ENCODE measurements around the gene SMAD4.

SMAD4 gene

DNA sequence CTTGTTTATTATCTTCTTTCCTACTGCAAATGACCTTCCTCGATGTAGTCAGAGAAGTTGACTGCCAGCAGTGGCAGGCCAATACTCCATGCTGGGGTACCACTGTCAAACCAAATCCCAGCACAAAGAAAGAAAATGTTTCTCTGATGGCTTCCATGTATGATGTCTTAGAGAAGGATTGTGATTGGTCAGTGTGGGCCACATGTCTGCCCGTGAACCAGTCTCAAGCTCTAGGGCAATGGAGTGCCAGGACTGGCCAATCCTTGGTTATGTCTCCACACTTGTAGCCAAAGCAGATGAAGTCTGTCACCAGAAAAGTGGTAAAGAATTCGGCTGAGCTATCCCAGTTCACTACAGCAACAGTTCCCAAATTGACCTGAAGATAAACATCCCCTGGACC, 17.6 kb upstream of the SMAD4 start:
- H3K79me1 ChIP-seq (replicated peaks; ENCODE audit: low read length, poor library complexity, severe bottlenecking), result no peaks in the 10 kb centered on the region
- DNase-seq, result no peak
- no peak overlapping the region for H2AK5ac ChIP-seq (ENCODE audit: low read length, severe bottlenecking)
- H3K4ac ChIP-seq (ENCODE audit: low read depth in 1 of 2, low read length in 2 of 2), result no peak overlapping the region
- WGBS, result 97% methylated on average over 3 of the region's 3 CpGs
- no peaks in the 10 kb centered on the region for H3K27me3 ChIP-seq (ENCODE audit: control insufficient read depth in 1 of 2, insufficient read depth in 1 of 2, low read length in 2 of 2)
- no peak overlapping the region for H2BK120ac ChIP-seq (ENCODE audit: low read depth, low read length)
- no peak overlapping the region for H3K14ac ChIP-seq (ENCODE audit: low read length in 2 of 2)
- H4K8ac ChIP-seq (ENCODE audit: low read length), result no peak overlapping the region
- H4K91ac ChIP-seq (ENCODE audit: low read length), result no peak overlapping the region
- H2BK5ac ChIP-seq (ENCODE audit: low read depth, low read length, poor library complexity, severe bottlenecking), result no peak overlapping the region
- H2BK15ac ChIP-seq (ENCODE audit: low read depth, poor library complexity, severe bottlenecking), result no peak overlapping the region
- H3K9ac ChIP-seq (ENCODE audit: low read length), result no peak overlapping the region
- no peaks in the 10 kb centered on the region for H3K4me1 ChIP-seq (ENCODE audit: control insufficient read depth, insufficient read depth, low read depth, low read length)
- no peak overlapping the region for H3K18ac ChIP-seq (ENCODE audit: low read depth in 1 of 2, low read length in 2 of 2)
- no peak overlapping the region for H3K27ac ChIP-seq (ENCODE audit: low read length, poor library complexity, severe bottlenecking)
- no peak overlapping the region for H2BK12ac ChIP-seq (ENCODE audit: low read length in 2 of 2)
- H3K4me3 ChIP-seq (ENCODE audit: insufficient read depth in 1 of 2, low read depth in 1 of 2, low read length in 2 of 2), result no peak overlapping the region
- no peak overlapping the region for H3K4me2 ChIP-seq (ENCODE audit: low read length, poor library complexity, severe bottlenecking)
- no peak overlapping the region for H3K23ac ChIP-seq (ENCODE audit: low read length in 2 of 2)
- H3K36me3 ChIP-seq (ENCODE audit: control insufficient read depth in 1 of 2, insufficient read depth in 2 of 2, low read depth in 1 of 2, low read length in 2 of 2), result peaks cover under 1 to 5% of the 10 kb centered on the region in 2 experiments
- no peaks in the 10 kb centered on the region for H3K9me3 ChIP-seq (ENCODE audit: control insufficient read depth, low read length)
- H2AFZ ChIP-seq (ENCODE audit: low read depth, low read length), result no peak overlapping the region

DNA sequence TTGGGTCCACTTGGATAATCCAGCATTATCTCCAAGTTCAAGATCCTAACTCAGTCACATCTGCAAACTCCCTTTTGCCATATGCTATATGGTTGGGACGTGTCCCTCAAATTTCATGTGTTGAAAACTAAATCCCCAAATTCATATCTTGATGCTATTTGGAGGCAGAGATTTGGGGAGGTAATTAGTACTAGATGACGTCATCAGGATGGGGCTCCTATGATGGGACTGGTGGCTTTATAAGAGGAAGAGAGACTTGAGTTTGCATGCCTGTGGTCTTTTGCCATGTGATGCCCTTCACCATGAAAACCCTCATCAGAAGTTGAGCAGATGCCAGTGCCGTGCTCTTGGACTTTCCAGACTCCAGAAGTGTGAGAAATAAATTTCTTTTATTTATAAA, 16.8 kb upstream of the SMAD4 start:
- Histone ChIP-seq H4K8ac (ENCODE audit: low read length) (no peak overlapping the region), H3K4ac (ENCODE audit: low read depth in 1 of 2, low read length in 2 of 2) (no peak overlapping the region), H3K27me3 (ENCODE audit: control insufficient read depth in 1 of 2, insufficient read depth in 1 of 2, low read length in 2 of 2) (no peaks in the 10 kb centered on the region), H3K4me2 (ENCODE audit: low read length, poor library complexity, severe bottlenecking) (no peak overlapping the region), H3K18ac (ENCODE audit: low read depth in 1 of 2, low read length in 2 of 2) (no peak overlapping the region), H3K4me3 (ENCODE audit: insufficient read depth in 1 of 2, low read depth in 1 of 2, low read length in 2 of 2) (no peak overlapping the region), H2AK5ac (ENCODE audit: low read length, severe bottlenecking) (no peak overlapping the region), H3K14ac (ENCODE audit: low read length in 2 of 2) (no peak overlapping the region), H2BK15ac (ENCODE audit: low read depth, poor library complexity, severe bottlenecking) (no peak overlapping the region), H2BK5ac (ENCODE audit: low read depth, low read length, poor library complexity, severe bottlenecking) (no peak overlapping the region), H2BK12ac (ENCODE audit: low read length in 2 of 2) (no peak overlapping the region), H3K27ac (ENCODE audit: low read length, poor library complexity, severe bottlenecking) (no peak overlapping the region), H4K91ac (ENCODE audit: low read length) (no peak overlapping the region), H3K23ac (ENCODE audit: low read length in 2 of 2) (no peak overlapping the region), H3K36me3 (ENCODE audit: control insufficient read depth in 1 of 2, insufficient read depth in 2 of 2, low read depth in 1 of 2, low read length in 2 of 2) (peaks cover 3 to 5% of the 10 kb centered on the region in 2 experiments), H3K9ac (ENCODE audit: low read length) (no peak overlapping the region), H2AFZ (ENCODE audit: low read depth, low read length) (no peak overlapping the region), H2BK120ac (ENCODE audit: low read depth, low read length) (no peak overlapping the region), H3K4me1 (ENCODE audit: control insufficient read depth, insufficient read depth, low read depth, low read length) (peaks cover 2% of the 10 kb centered on the region), H3K79me1 (replicated peaks; ENCODE audit: low read length, poor library complexity, severe bottlenecking) (no peaks in the 10 kb centered on the region), H3K9me3 (ENCODE audit: control insufficient read depth, low read length) (no peaks in the 10 kb centered on the region)
- DNase-seq, result no peak
- WGBS, result 85% methylated on average over 1 of the region's 3 CpGs

DNA sequence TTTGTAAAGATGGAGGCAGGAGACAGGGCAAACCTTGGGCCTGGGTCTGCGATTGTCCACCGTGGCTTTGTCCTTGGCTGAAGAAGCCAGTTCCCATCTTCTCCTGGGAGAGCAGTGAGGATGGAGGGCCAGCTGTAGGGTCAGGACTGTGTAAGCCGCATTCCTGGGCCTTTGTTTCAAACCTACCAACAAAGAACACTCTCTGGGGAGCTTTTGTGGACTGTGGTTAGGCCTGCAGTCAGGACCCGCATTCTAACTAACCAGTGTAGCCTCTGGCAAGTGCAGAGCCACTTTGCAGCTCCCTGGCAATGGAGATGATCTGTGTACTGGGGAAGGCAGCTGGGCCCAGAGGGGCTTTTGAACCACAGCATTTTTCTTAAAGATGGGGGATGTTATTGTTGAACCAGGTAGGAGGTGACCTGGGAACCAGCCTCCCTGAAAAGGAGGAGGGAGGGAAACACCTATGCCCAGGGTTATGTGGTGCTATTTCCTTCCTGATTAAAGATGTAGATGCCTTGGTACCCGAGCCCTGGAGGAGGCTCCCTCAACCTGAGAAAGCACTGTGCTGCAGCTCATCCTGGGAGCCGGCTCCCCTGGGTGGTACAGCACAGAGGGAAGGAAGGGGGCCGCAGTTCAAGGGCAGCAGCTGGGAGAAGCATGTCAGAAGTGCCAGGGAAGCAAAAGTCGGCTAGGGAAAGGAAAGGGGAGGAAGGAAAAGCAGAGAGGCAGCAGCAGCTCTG, 12.7 kb upstream of the SMAD4 start:
- Histone ChIP-seq H3K14ac (ENCODE audit: low read length in 2 of 2) (no peak overlapping the region), H3K18ac (ENCODE audit: low read depth in 1 of 2, low read length in 2 of 2) (no peak overlapping the region), H4K91ac (ENCODE audit: low read length) (no peak overlapping the region), H3K4me3 (ENCODE audit: insufficient read depth in 1 of 2, low read depth in 1 of 2, low read length in 2 of 2) (no peak overlapping the region), H2BK120ac (ENCODE audit: low read depth, low read length) (no peak overlapping the region), H2BK15ac (ENCODE audit: low read depth, poor library complexity, severe bottlenecking) (no peak overlapping the region), H3K4me1 (ENCODE audit: control insufficient read depth, insufficient read depth, low read depth, low read length) (peaks cover 2% of the 10 kb centered on the region), H2BK5ac (ENCODE audit: low read depth, low read length, poor library complexity, severe bottlenecking) (no peak overlapping the region), H3K36me3 (ENCODE audit: control insufficient read depth in 1 of 2, insufficient read depth in 2 of 2, low read depth in 1 of 2, low read length in 2 of 2) (peaks cover 6 to 13% of the 10 kb centered on the region in 2 experiments), H3K23ac (ENCODE audit: low read length in 2 of 2) (no peak overlapping the region), H3K4me2 (ENCODE audit: low read length, poor library complexity, severe bottlenecking) (no peak overlapping the region), H3K9me3 (ENCODE audit: control insufficient read depth, low read length) (no peaks in the 10 kb centered on the region), H3K4ac (ENCODE audit: low read depth in 1 of 2, low read length in 2 of 2) (no peak overlapping the region), H3K9ac (ENCODE audit: low read length) (no peak overlapping the region), H3K27ac (ENCODE audit: low read length, poor library complexity, severe bottlenecking) (no peak overlapping the region), H3K27me3 (ENCODE audit: control insufficient read depth in 1 of 2, insufficient read depth in 1 of 2, low read length in 2 of 2) (no peaks in the 10 kb centered on the region), H2AFZ (ENCODE audit: low read depth, low read length) (no peak overlapping the region), H2BK12ac (ENCODE audit: low read length in 2 of 2) (no peak overlapping the region), H4K8ac (ENCODE audit: low read length) (no peak overlapping the region), H3K79me1 (replicated peaks; ENCODE audit: low read length, poor library complexity, severe bottlenecking) (peaks cover 10% of the 10 kb centered on the region), H2AK5ac (ENCODE audit: low read length, severe bottlenecking) (no peak overlapping the region)
- WGBS, result 90% methylated on average over 7 of the region's 8 CpGs
- no peak for DNase-seq

DNA sequence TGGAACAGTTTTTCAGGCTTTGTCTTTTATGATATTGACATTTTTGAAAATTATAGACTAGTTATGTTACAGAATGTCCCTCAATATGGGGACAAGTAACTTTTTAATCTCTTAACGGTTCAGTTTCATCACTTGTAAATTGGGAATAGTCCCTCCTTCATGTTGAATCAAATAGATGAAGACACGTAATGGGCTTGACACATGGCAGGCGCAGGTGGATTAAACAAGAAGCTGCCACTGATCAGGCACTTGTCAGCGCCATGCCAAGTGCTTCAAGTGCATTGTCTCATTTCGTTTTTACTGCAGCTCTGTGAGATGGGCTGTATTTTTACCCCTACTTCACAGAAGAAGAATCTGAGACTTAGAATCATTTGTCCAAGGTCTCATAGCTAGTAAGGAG, 9.5 kb upstream of the SMAD4 start:
- no peaks in the 10 kb centered on the region for H3K27me3 ChIP-seq (ENCODE audit: control insufficient read depth in 1 of 2, insufficient read depth in 1 of 2, low read length in 2 of 2)
- no peak overlapping the region for H3K4ac ChIP-seq (ENCODE audit: low read depth in 1 of 2, low read length in 2 of 2)
- no peak overlapping the region for H2AFZ ChIP-seq (ENCODE audit: low read depth, low read length)
- H2BK5ac ChIP-seq (ENCODE audit: low read depth, low read length, poor library complexity, severe bottlenecking), result no peak overlapping the region
- H3K79me1 ChIP-seq (replicated peaks; ENCODE audit: low read length, poor library complexity, severe bottlenecking), result peaks cover 19% of the 10 kb centered on the region
- H3K4me2 ChIP-seq (ENCODE audit: low read length, poor library complexity, severe bottlenecking), result no peak overlapping the region
- H3K27ac ChIP-seq (ENCODE audit: low read length, poor library complexity, severe bottlenecking), result no peak overlapping the region
- no peaks in the 10 kb centered on the region for H3K9me3 ChIP-seq (ENCODE audit: control insufficient read depth, low read length)
- H3K23ac ChIP-seq (ENCODE audit: low read length in 2 of 2), result no peak overlapping the region
- H2AK5ac ChIP-seq (ENCODE audit: low read length, severe bottlenecking), result no peak overlapping the region
- WGBS, result 94% methylated on average over 4 of the region's 5 CpGs
- H2BK120ac ChIP-seq (ENCODE audit: low read depth, low read length), result no peak overlapping the region
- H4K91ac ChIP-seq (ENCODE audit: low read length), result no peak overlapping the region
- H3K36me3 ChIP-seq (ENCODE audit: control insufficient read depth in 1 of 2, insufficient read depth in 2 of 2, low read depth in 1 of 2, low read length in 2 of 2), result peaks cover 6 to 31% of the 10 kb centered on the region in 2 experiments
- no peak overlapping the region for H3K18ac ChIP-seq (ENCODE audit: low read depth in 1 of 2, low read length in 2 of 2)
- H2BK15ac ChIP-seq (ENCODE audit: low read depth, poor library complexity, severe bottlenecking), result no peak overlapping the region
- no peak overlapping the region for H4K8ac ChIP-seq (ENCODE audit: low read length)
- H3K4me3 ChIP-seq (ENCODE audit: insufficient read depth in 1 of 2, low read depth in 1 of 2, low read length in 2 of 2), result no peak overlapping the region
- peaks cover 2% of the 10 kb centered on the region for H3K4me1 ChIP-seq (ENCODE audit: control insufficient read depth, insufficient read depth, low read depth, low read length)
- H2BK12ac ChIP-seq (ENCODE audit: low read length in 2 of 2), result no peak overlapping the region
- DNase-seq, result no peak
- no peak overlapping the region for H3K14ac ChIP-seq (ENCODE audit: low read length in 2 of 2)
- no peak overlapping the region for H3K9ac ChIP-seq (ENCODE audit: low read length)

All from mesenchymal stem cell (in vitro differentiated cells and primary cell).